Measurements from ENCODE around the gene IER5. TPM values are rescaled to one million over a fixed set of nuclear protein-coding genes. Genes with fewer than 3 reads are reported as not detected.

The IER5 gene
- total RNA-seq, 1 experiment from 2014 or later: 9.4 TPM

DNA sequence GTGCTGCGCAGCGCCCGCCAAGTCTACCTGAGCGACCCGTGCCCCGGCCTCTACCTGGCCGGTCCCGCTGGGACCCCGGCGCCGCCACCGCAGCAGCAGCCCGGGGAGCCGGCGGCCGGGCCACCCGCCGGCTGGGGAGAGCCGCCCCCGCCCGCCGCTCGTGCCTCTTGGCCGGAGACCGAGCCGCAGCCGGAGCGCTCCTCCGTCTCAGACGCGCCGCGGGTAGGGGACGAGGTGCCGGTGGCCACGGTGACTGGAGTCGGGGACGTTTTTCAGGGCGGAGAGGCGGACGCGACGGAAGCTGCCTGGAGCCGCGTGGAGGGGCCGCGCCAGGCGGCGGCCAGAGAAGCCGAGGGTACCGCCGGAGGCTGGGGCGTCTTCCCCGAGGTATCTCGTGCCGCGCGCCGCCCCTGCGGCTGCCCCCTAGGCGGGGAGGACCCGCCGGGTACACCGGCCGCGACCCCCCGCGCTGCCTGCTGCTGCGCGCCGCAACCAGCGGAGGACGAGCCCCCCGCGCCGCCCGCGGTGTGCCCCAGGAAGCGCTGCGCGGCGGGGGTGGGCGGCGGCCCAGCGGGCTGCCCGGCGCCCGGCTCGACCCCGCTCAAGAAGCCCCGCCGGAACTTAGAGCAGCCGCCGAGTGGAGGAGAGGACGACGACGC lies 646 bp downstream of the IER5 start:
- Mint-ChIP-seq H3K36me3 (ENCODE audit: insufficient read depth, unreplicated experiment) (peaks cover 39% of the 10 kb centered on the region), H3K4me1 (ENCODE audit: low read depth, unreplicated experiment) (peaks cover 28% of the 10 kb centered on the region), H3K27ac (ENCODE audit: unreplicated experiment) (peak overlapping the region; percentile 64), H3K27me3 (ENCODE audit: insufficient read depth, unreplicated experiment) (no peaks in the 10 kb centered on the region), H3K4me3 (ENCODE audit: unreplicated experiment) (peak overlapping the region; percentile 97), H3K9me3 (ENCODE audit: unreplicated experiment) (no peaks in the 10 kb centered on the region)
- Histone ChIP-seq H3K4me1 (peaks cover 38% of the 10 kb centered on the region), H3K36me3 (ENCODE audit: control insufficient read depth, insufficient read depth, low read length) (no peaks in the 10 kb centered on the region), H3K4me3 (ENCODE audit: low read depth, low read length) (peak overlapping the region; percentile 76), H3K9me3 (no peaks in the 10 kb centered on the region), H3K27me3 (replicated peaks; ENCODE audit: control insufficient read depth, insufficient read depth, low read length) (no peaks in the 10 kb centered on the region)
- ChIA-PET CTCF (interaction anchor here (1.1 kb wide), 1 partner anchor 53 kb away, joined by 8 read pairs; no protein-coding TSS in a partner anchor), POLR2A (interaction anchor here (0.6 to 1.3 kb wide), 6 partner anchors 11 to 1200 kb away, joined by 3 to 9 read pairs (median 4); no protein-coding TSS in a partner anchor)
- intact Hi-C loops (cut with micrococcal nuclease; ENCODE audit: unreplicated experiment): loop anchor here (2.0 kb wide), 1 partner anchor 16 kb away; no protein-coding TSS in a partner anchor
- no TSS peak for BruUV-seq (replicated peaks)
- no peak for TF ChIP-seq CTCF (IDR thresholded peaks at IDR 0.05; ENCODE audit: insufficient read depth in 1 of 2, low read depth in 1 of 2, low read length in 1 of 2, severe bottlenecking in 1 of 2, unreplicated experiment in 1 of 2)
- peak in 1 of 2 experiments; percentile 41 for DNase-seq

DNA sequence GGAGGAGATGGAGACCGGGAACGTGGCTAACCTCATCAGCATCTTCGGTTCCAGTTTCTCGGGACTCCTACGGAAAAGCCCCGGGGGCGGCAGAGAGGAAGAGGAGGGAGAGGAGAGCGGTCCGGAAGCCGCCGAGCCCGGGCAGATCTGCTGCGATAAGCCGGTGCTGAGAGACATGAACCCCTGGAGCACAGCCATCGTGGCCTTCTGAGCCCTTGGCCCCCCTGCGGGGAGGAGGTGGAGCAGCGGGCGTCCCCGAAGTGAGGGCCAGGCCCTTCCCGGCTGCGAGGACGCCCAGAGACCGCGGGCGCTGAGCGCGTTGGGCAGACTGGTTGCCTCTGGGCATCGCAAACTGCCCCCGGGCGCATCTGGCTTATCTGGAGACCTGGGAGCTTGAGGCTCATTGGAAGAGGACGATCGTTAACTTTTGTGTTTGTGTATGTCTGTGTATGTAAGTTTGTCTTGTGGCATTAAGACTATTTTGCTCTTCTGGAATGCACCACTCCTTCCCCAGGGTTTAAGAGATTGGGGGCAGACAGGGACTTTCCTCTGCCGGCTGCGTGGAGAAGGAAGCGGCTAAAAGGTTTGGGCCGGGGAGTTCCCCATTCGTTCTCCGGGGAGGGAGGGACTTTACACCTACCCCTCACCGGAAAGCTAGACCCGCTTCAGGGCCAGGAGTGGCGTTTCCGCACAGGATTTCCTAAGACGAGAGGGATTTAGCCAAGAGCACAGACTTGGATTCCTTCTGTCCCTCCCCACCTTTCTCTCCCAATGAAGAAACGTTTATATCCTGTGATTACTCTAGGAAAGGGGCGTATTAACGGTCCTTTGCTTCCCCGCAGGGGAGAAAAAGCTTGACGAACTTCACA lies 1.4 kb downstream of the IER5 start:
- H3K4me3 Mint-ChIP-seq (ENCODE audit: unreplicated experiment): peak overlapping the region; percentile 97
- intact Hi-C loops (cut with micrococcal nuclease; ENCODE audit: unreplicated experiment): loop anchor here (2.0 kb wide), 1 partner anchor 15 kb away; no protein-coding TSS in a partner anchor
- peak overlapping the region; percentile 80 for H3K27ac Mint-ChIP-seq (ENCODE audit: unreplicated experiment)
- no peak for TF ChIP-seq CTCF (IDR thresholded peaks at IDR 0.05; ENCODE audit: insufficient read depth in 1 of 2, low read depth in 1 of 2, low read length in 1 of 2, severe bottlenecking in 1 of 2, unreplicated experiment in 1 of 2)
- Histone ChIP-seq H3K4me3 (ENCODE audit: low read depth, low read length) (peak overlapping the region; percentile 76), H3K4me1 (peaks cover 46% of the 10 kb centered on the region), H3K9me3 (no peaks in the 10 kb centered on the region), H3K36me3 (ENCODE audit: control insufficient read depth, insufficient read depth, low read length) (no peaks in the 10 kb centered on the region), H3K27me3 (replicated peaks; ENCODE audit: control insufficient read depth, insufficient read depth, low read length) (no peaks in the 10 kb centered on the region)
- BruUV-seq (replicated peaks): TSS peak; percentile 55
- peak; percentile 57 to 66 for DNase-seq
- H3K27me3 Mint-ChIP-seq (ENCODE audit: insufficient read depth, unreplicated experiment): no peaks in the 10 kb centered on the region
- CTCF ChIA-PET: interaction anchor here (0.9 to 1.6 kb wide), 3 partner anchors 15 to 52 kb away, joined by 3 to 8 read pairs (median 5); no protein-coding TSS in a partner anchor
- H3K9me3 Mint-ChIP-seq (ENCODE audit: unreplicated experiment): no peaks in the 10 kb centered on the region
- peaks cover 36% of the 10 kb centered on the region for H3K4me1 Mint-ChIP-seq (ENCODE audit: low read depth, unreplicated experiment)
- POLR2A ChIA-PET: interaction anchor here (0.5 to 1.4 kb wide), 6 partner anchors 10 to 591 kb away, joined by 3 to 9 read pairs (median 7); no protein-coding TSS in a partner anchor
- peaks cover 39% of the 10 kb centered on the region for H3K36me3 Mint-ChIP-seq (ENCODE audit: insufficient read depth, unreplicated experiment)

GRCh38 chr1:181090641-181091126 lies 2.2 kb downstream of the IER5 start:
- Mint-ChIP-seq H3K27me3 (ENCODE audit: insufficient read depth, unreplicated experiment) (no peaks in the 10 kb centered on the region), H3K36me3 (ENCODE audit: insufficient read depth, unreplicated experiment) (peaks cover 39% of the 10 kb centered on the region), H3K4me1 (ENCODE audit: low read depth, unreplicated experiment) (peaks cover 39% of the 10 kb centered on the region), H3K27ac (ENCODE audit: unreplicated experiment) (peak overlapping the region; percentile 80), H3K9me3 (ENCODE audit: unreplicated experiment) (no peaks in the 10 kb centered on the region), H3K4me3 (ENCODE audit: unreplicated experiment) (peak overlapping the region; percentile 97)
- H3K27me3 ChIP-seq (replicated peaks; ENCODE audit: control insufficient read depth, insufficient read depth, low read length): no peaks in the 10 kb centered on the region
- no TSS peak for BruUV-seq (replicated peaks)
- no peaks in the 10 kb centered on the region for H3K9me3 ChIP-seq
- ChIA-PET POLR2A (interaction anchor here (1.0 to 1.4 kb wide), 3 partner anchors 9 to 209 kb away, joined by 4 to 8 read pairs (median 7); no protein-coding TSS in a partner anchor), CTCF (interaction anchor here (0.7 to 1.6 kb wide), 3 partner anchors 14 to 51 kb away, joined by 3 to 5 read pairs (median 3); no protein-coding TSS in a partner anchor)
- intact Hi-C loops (cut with micrococcal nuclease; ENCODE audit: unreplicated experiment): no loop called here
- TF ChIP-seq CTCF (IDR thresholded peaks at IDR 0.05; ENCODE audit: insufficient read depth in 1 of 2, low read depth in 1 of 2, low read length in 1 of 2, severe bottlenecking in 1 of 2, unreplicated experiment in 1 of 2): no peak
- no peak for DNase-seq
- no peaks in the 10 kb centered on the region for H3K36me3 ChIP-seq (ENCODE audit: control insufficient read depth, insufficient read depth, low read length)
- H3K4me1 ChIP-seq: peaks cover 48% of the 10 kb centered on the region
- H3K4me3 ChIP-seq (ENCODE audit: low read depth, low read length): peak overlapping the region; percentile 76

Data from Caco-2 (cell line).